ENCODE results near the gene ZNF749.
A peak's percentile ranks its signal among the peaks of the same experiment; 100 is the strongest.
"Not testable (repeated sequence)": the region's sequence is repeated elsewhere in the genome, so short reads cannot be mapped to it uniquely, and the experiment has no call there.

ZNF749 gene

DNA sequence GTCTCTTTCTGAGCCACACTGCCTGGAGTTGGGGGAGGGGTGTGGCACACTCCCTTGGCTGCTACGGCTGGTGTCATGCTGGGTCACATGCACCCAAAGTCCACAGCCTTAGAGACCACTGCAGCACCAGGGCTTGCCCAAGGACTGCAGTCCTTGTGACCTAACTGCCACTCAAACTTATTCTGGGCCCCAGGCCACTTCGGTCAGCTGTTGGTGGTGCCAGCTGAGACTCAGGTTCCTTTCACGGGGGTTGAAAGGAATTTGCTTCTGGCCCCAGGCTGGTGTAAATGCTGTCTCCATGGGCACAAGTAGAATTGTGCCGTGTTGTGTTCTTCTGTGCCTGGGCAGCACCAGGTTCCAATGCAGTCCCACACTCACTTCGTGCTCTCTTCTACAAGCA, 31.4 kb downstream of the ZNF749 start:
- FAIRE-seq (no peak), DNase-seq (ENCODE audit: insufficient read length, low spot score) (no peak)
- no peak for TF ChIP-seq CTCF (IDR thresholded peaks at IDR 0.05; ENCODE audit: insufficient read depth, missing control alignments)

DNA sequence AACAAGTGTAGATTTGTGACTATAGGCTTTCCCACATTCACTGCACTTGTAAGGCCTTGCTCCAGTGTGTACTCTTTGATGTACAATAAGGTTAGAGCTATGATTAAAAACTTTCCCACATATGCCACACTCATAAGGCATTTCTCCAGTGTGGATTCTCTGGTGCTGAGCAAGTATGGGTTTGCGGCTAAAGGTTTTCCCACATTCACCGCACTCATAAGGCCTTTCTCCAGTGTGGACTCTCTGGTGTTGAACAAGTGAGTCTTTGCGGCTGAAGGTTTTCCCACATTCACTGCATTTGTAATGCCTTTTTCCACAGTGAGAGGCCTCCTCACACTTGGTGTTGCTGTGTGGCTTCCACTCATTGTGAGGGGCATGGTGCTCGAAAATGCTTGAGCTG, 38.5 kb downstream of the ZNF749 start:
- DNase-seq (ENCODE audit: insufficient read length, low spot score) (no peak), FAIRE-seq (no peak)
- no peak for TF ChIP-seq CTCF (IDR thresholded peaks at IDR 0.05; ENCODE audit: insufficient read depth, missing control alignments)

- DNase-seq (ENCODE audit: insufficient read length, low spot score) (peak; percentile 77), FAIRE-seq (peak; percentile 90)
- peak; percentile 36 for TF ChIP-seq CTCF (IDR thresholded peaks at IDR 0.05; ENCODE audit: insufficient read depth, missing control alignments)
These were observed 42.3 kb downstream of the ZNF749 start, which contains the start of gene ZNF772 for GRCh38 chr19:57477191-57478008. Gene ZNF772, minus strand, starts transcription at chr19:57477566. Its CDS starts 257 bp downstream, at chr19:57477309.

DNA sequence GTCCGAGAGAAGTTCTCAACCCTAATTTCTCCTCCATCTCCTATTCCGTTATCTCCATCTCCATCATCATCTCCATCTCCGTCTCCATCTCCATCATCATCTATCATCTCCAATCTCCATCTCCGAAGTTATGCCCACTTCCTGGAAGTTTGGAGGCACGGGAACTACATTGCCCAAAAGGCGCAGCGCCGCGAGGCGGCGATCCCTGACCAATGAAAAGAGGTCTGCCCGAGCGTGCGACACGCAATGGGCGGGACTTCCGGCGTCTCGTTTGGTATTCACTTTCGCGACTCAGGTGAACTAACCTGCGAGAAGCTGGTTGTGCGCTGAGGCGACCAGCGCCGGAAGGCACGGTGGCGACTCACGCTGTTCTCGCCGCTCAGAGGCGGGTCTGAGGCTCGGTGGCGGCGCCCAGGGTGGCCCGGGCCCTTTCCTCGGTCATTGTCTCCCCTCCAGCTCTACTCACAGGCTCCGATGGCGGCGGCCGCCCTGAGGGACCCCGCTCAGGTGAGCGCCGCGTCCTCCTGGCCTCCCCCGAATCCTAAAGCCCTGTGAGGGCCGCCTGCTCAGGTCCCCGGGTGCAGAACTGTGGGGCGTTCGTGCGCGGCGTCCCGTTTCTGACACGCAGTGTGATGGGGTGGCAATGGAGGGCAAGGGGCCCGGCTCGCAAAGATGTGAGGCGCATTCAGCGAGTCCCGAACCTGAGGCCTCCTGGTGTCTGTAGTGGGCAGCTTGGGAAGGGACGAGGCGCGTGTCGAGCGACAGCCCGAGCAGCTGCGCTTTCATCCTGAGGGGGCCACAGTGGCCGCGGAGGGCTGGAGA, 52.6 kb downstream of the ZNF749 start, which contains the start of gene ZNF419:
TSS of gene ZNF419 (plus strand) at position 274 of the 822 bp plus-strand sequence. CDS start at position 475, 201 bp downstream.
- not testable (repeated sequence) for FAIRE-seq
- DNase-seq (ENCODE audit: insufficient read length, low spot score), result peak; percentile 50

- not testable (repeated sequence) for FAIRE-seq; DNase-seq (ENCODE audit: insufficient read length, low spot score)
These were observed 53.1 kb downstream of the ZNF749 start for GRCh38 chr19:57488299-57488644.
